PC-9 (cell line): ENCODE measurements around the gene RGPD6. TPM values are rescaled to one million over a fixed set of nuclear protein-coding genes. Genes with fewer than 3 reads are reported as not detected.
"Not testable (repeated sequence)": the region's sequence is repeated elsewhere in the genome, so short reads cannot be mapped to it uniquely, and the experiment has no call there.

Experiments used
- BruUV-seq: library from RNA; stranded (reverse); fragments of 400-500 nt; replicated peaks from 2 replicates; lab custom pipeline; 2021; lab: Mats Ljungman, UMichigan
- CTCF ChIA-PET: fragments of 300-600 bp; sonication (Branson Sonifier 250); formaldehyde crosslinking; loops from one replicate; lab custom pipeline; 2022; ENCODE audit warnings: antibody characterized with exemption; lab: Charles Lee
- POLR2A ChIA-PET: fragments of 300-600 bp; sonication (Branson Sonifier 250); formaldehyde crosslinking; loops from one replicate; lab custom pipeline; 2022; ENCODE audit warnings: antibody characterized with exemption; ENCODE audit not compliant: unreplicated experiment; lab: Charles Lee
- DNase-seq, 2 experiments: peaks; one replicate each; pipeline versions ENCODE4 v3.0.0 to v3.0.0-alpha.2; 2015 to 2022; ENCODE audit warnings: mixed read lengths in 1 of 2
- H2AFZ ChIP-seq: fragments of 200-600 bp; sonication (generic); 2 replicates; pipeline ENCODE4 v1.8.1; 2017; ENCODE audit warnings: antibody characterized with exemption
- H3F3A ChIP-seq: fragments of 200-600 bp; sonication (generic); 2 replicates; pipeline ENCODE4 v1.8.1; 2017; ENCODE audit warnings: antibody characterized with exemption, mild to moderate bottlenecking, low read depth; ENCODE audit not compliant: insufficient read depth
- H3K27ac ChIP-seq: fragments of 200-600 bp; sonication (generic); 2 replicates; pipeline ENCODE4 v1.6.1; 2016; ENCODE audit warnings: mixed run types
- H3K27me3 ChIP-seq: fragments of 200-600 bp; sonication (generic); 2 replicates; pipeline ENCODE4 v1.6.1; 2016; ENCODE audit warnings: low read depth, mixed run types; ENCODE audit not compliant: insufficient read depth
- H3K36me3 ChIP-seq: fragments of 200-600 bp; sonication (generic); 2 replicates; pipeline ENCODE4 v1.6.1; 2016; ENCODE audit warnings: low read depth, mixed run types
- H3K4me1 ChIP-seq: fragments of 200-600 bp; sonication (generic); replicated peaks from 2 replicates; pipeline ENCODE4 v1.6.1; 2016; ENCODE audit warnings: mixed run types; ENCODE audit not compliant: insufficient read depth
- H3K4me2 ChIP-seq: fragments of 200-600 bp; sonication (generic); 2 replicates; pipeline ENCODE4 v1.6.1; 2017; ENCODE audit warnings: mixed run types
- H3K4me3 ChIP-seq: fragments of 200-600 bp; sonication (generic); 2 replicates; pipeline ENCODE4 v1.6.1; 2016; ENCODE audit warnings: mixed run types
- H3K79me2 ChIP-seq: fragments of 200-600 bp; sonication (generic); 2 replicates; pipeline ENCODE4 v1.6.1; 2017; ENCODE audit warnings: low read depth, mixed run types
- H3K9me2 ChIP-seq: fragments of 200-600 bp; sonication (generic); 2 replicates; pipeline ENCODE4 v1.8.1; 2017; ENCODE audit warnings: mild to moderate bottlenecking; ENCODE audit not compliant: insufficient read depth
- H3K9me3 ChIP-seq: fragments of 200-600 bp; sonication (generic); 2 replicates; pipeline ENCODE4 v1.8.1; 2016; ENCODE audit warnings: low read depth; ENCODE audit not compliant: insufficient read depth
- H4K20me1 ChIP-seq: fragments of 200-600 bp; sonication (generic); 2 replicates; pipeline ENCODE4 v1.8.1; 2017; ENCODE audit not compliant: insufficient read depth
- intact Hi-C: fragments of 100-400 bp; cut with micrococcal nuclease; formaldehyde crosslinking; loops from one replicate; pipeline ENCODE4 v1.10.0; 2022; ENCODE audit not compliant: unreplicated experiment
- total RNA-seq: library from RNA; stranded (reverse); gene quantifications from 2 replicates; pipeline ENCODE4 v1.2.3, GENCODE V29; 2021

Gene RGPD6
- total RNA-seq, 1 experiment from 2014 or later, result 21.2 TPM

GRCh38 chr2:110578429-110578828 is 1.4 kb upstream of the RGPD6 start:
- intact Hi-C loops, DNase-seq, H3K79me2 ChIP-seq, H3K9me2 ChIP-seq, H3K4me3 ChIP-seq, POLR2A ChIA-PET, H3K27me3 ChIP-seq, CTCF ChIA-PET, H3K4me2 ChIP-seq, H3K27ac ChIP-seq, H3K9me3 ChIP-seq, H3K4me1 ChIP-seq, H3K36me3 ChIP-seq, H2AFZ ChIP-seq, BruUV-seq, H4K20me1 ChIP-seq, H3F3A ChIP-seq: not testable (repeated sequence)

GRCh38 chr2:110499755-110500377 is 77.2 kb downstream of the RGPD6 start:
- H2AFZ ChIP-seq, H4K20me1 ChIP-seq, H3K4me1 ChIP-seq, H3K9me3 ChIP-seq, H3K27ac ChIP-seq, BruUV-seq, CTCF ChIA-PET, DNase-seq, intact Hi-C loops, H3K79me2 ChIP-seq, H3K9me2 ChIP-seq, H3K27me3 ChIP-seq, H3F3A ChIP-seq, H3K36me3 ChIP-seq, H3K4me2 ChIP-seq, H3K4me3 ChIP-seq, POLR2A ChIA-PET: not testable (repeated sequence)

GRCh38 chr2:110496027-110496426 is 81.0 kb downstream of the RGPD6 start:
- DNase-seq, H3K27ac ChIP-seq, H3K9me2 ChIP-seq, H3K4me2 ChIP-seq, H3K4me1 ChIP-seq, H3K27me3 ChIP-seq, H2AFZ ChIP-seq, H3K4me3 ChIP-seq, BruUV-seq, CTCF ChIA-PET, intact Hi-C loops, H3K9me3 ChIP-seq, H3K36me3 ChIP-seq, H4K20me1 ChIP-seq, H3K79me2 ChIP-seq, H3F3A ChIP-seq, POLR2A ChIA-PET: not testable (repeated sequence)

- intact Hi-C loops, CTCF ChIA-PET, BruUV-seq, H3K36me3 ChIP-seq, H3K4me3 ChIP-seq, H3K4me1 ChIP-seq, H4K20me1 ChIP-seq, H3K27ac ChIP-seq, H3K27me3 ChIP-seq, H2AFZ ChIP-seq, H3K4me2 ChIP-seq, H3K79me2 ChIP-seq, H3F3A ChIP-seq, POLR2A ChIA-PET, DNase-seq, H3K9me3 ChIP-seq, H3K9me2 ChIP-seq: not testable (repeated sequence)
Observed at GRCh38 chr2:110494488-110494887, 82.5 kb downstream of the RGPD6 start.

- H3F3A ChIP-seq, H3K36me3 ChIP-seq, H3K9me2 ChIP-seq, H3K4me3 ChIP-seq, intact Hi-C loops, H2AFZ ChIP-seq, BruUV-seq, CTCF ChIA-PET, DNase-seq, H3K79me2 ChIP-seq, H3K27ac ChIP-seq, H4K20me1 ChIP-seq, H3K9me3 ChIP-seq, H3K4me1 ChIP-seq, POLR2A ChIA-PET, H3K4me2 ChIP-seq, H3K27me3 ChIP-seq: not testable (repeated sequence)
Observed at GRCh38 chr2:110488991-110489390, 88.0 kb downstream of the RGPD6 start.

- DNase-seq, H3K4me3 ChIP-seq, CTCF ChIA-PET, H3K9me3 ChIP-seq, POLR2A ChIA-PET, H3K79me2 ChIP-seq, H3K4me2 ChIP-seq, BruUV-seq, H3K9me2 ChIP-seq, H3K36me3 ChIP-seq, H2AFZ ChIP-seq, H3F3A ChIP-seq, H3K27ac ChIP-seq, intact Hi-C loops, H3K27me3 ChIP-seq, H4K20me1 ChIP-seq, H3K4me1 ChIP-seq: not testable (repeated sequence)
Observed at GRCh38 chr2:110482697-110483096, 94.3 kb downstream of the RGPD6 start.

- H3K9me2 ChIP-seq, BruUV-seq, H3K4me2 ChIP-seq, H3K4me3 ChIP-seq, POLR2A ChIA-PET, H3K27ac ChIP-seq, H4K20me1 ChIP-seq, CTCF ChIA-PET, H3K9me3 ChIP-seq, H3F3A ChIP-seq, intact Hi-C loops, H3K36me3 ChIP-seq, H2AFZ ChIP-seq, DNase-seq, H3K4me1 ChIP-seq, H3K79me2 ChIP-seq, H3K27me3 ChIP-seq: not testable (repeated sequence)
Observed at GRCh38 chr2:110481200-110481599, 95.8 kb downstream of the RGPD6 start.
